ENCODE results near the gene SDC3.

SDC3 gene

DNA sequence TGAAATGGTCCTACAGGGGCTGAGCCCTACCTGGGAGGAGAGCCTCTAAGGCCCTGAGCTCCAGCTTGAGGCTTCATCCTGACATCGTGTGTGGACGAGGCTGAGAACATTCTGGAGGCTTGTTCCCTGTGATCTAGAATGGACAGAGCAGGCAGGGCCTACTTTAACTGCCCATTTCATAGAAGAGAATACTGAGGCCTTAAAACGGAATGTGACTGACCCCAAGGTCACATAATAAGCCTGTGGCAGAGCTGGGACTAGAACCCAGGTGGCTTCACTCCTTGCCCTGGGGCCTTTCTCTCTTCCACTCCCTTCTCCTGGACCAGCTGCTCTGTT lies 6.0 kb upstream of the SDC3 start:
- no peak overlapping the region for H3K4me3 Mint-ChIP-seq
- peaks cover 4% of the 10 kb centered on the region for H3K4me1 Mint-ChIP-seq (ENCODE audit: low read depth)
- no peaks in the 10 kb centered on the region for H3K9me3 Mint-ChIP-seq
- H3K36me3 Mint-ChIP-seq (ENCODE audit: low read depth), result no peaks in the 10 kb centered on the region
- H3K27me3 Mint-ChIP-seq, result peaks cover 12% of the 10 kb centered on the region
- H3K27ac Mint-ChIP-seq, result no peak overlapping the region

GRCh38 chr1:30912913-30913652 lies 4.5 kb upstream of the SDC3 start:
- Mint-ChIP-seq H3K27ac (no peak overlapping the region), H3K4me1 (ENCODE audit: low read depth) (peaks cover 10% of the 10 kb centered on the region), H3K36me3 (ENCODE audit: low read depth) (no peaks in the 10 kb centered on the region), H3K4me3 (no peak overlapping the region), H3K27me3 (peaks cover 19% of the 10 kb centered on the region), H3K9me3 (no peaks in the 10 kb centered on the region)

DNA sequence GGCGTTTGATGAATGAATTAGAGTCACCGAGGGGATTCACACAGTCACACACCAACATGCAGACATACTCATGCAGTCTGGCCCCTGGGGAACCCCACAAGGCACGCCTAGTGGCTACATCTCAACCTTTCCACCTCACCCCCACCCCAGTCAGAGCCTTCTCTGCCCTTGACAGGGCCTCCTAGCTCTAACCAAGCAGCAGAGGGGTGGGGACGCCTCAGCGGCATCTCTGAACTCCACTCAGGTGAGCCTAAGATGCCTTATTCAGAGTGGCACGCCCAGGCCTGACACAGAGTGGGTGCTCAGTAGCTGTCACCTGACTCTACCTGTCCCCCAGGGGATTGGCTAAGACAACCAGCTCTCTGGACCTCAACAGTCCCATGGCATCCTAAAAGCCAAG lies 3.7 kb upstream of the SDC3 start:
- H3K4me3 Mint-ChIP-seq, result no peak overlapping the region
- H3K27me3 Mint-ChIP-seq, result peaks cover 25% of the 10 kb centered on the region
- peaks cover 17% of the 10 kb centered on the region for H3K4me1 Mint-ChIP-seq (ENCODE audit: low read depth)
- no peak overlapping the region for H3K27ac Mint-ChIP-seq
- H3K9me3 Mint-ChIP-seq, result no peaks in the 10 kb centered on the region
- H3K36me3 Mint-ChIP-seq (ENCODE audit: low read depth), result no peaks in the 10 kb centered on the region

DNA sequence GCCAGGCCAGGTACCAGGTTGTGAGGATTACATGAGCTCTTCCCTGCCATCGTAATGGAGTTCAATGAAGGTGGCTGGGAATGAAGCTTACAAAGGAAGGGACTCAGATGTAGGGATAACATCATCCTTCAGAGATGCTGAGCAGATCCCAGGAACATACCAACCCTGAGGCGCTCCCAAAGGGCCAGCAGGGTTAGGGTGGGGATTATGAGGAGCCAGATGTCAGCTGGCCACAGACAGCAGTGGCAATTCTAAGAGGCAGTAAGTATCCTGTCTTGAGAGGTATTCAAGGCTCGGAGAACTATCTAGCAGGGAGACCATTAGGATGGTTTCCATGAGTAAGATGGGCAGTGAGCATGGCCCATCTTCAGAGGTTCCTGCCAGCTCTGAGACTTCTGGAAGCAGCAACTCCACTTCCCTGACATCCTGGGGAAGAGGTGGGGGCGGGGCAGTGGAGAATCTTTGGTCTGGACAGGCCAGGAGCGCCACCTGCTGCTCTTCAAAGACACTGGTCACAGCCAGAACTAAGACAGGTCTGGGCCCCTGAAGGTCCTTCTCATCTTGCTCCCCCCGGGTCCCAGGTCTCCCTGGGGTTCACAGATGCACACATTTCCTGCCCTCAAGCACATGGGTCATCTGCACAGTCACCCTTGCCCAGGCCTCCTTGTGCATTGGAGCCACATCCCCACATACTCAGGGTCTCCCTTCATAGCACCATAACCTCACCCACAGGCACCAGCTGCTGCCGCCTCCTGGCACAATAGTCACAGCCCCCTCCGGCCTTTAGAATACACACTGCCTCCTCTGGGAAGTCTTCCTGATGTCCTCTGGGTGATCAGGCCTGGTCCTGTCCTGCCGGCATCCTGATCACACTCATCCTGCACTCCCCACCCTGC lies 2.7 kb upstream of the SDC3 start:
- Mint-ChIP-seq H3K27me3 (peaks cover 29% of the 10 kb centered on the region), H3K9me3 (no peaks in the 10 kb centered on the region), H3K27ac (no peak overlapping the region), H3K36me3 (ENCODE audit: low read depth) (no peaks in the 10 kb centered on the region), H3K4me1 (ENCODE audit: low read depth) (peaks cover 17% of the 10 kb centered on the region), H3K4me3 (no peak overlapping the region)

DNA sequence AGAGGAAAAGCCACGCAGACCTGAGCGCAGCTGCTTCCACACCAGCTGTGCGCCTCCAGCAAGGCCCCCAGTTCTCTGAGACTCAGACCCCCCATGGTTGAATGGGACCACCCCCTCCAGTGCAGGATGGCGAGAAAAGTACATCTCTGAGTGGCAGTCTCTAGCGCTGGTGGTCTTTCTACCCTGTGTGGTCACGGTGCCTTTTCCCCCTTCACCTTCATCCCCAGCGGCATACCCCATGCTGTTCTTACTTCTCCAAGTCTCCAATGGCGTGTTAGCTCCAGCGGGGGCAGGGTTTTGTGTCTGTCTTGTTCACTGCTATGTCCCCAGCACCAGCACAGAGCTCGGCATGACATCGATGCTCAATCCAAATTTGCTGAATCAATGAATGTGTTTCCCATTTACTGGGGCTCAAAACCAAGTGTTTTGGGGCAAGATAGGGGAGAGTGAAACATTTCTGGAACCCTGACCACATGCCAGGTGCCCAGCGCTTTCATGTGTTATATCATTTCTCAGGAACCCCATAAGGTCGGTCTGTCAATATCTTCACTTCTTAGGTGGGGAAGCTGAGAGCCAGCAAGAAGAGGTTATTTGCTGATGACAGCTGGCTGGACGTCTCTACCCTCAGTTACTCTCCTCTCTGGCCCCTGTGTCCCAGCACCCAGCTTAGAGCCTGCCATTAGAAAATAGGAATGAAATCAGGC lies 959 bp upstream of the SDC3 start:
- Mint-ChIP-seq H3K27ac (no peak overlapping the region), H3K36me3 (ENCODE audit: low read depth) (no peaks in the 10 kb centered on the region), H3K9me3 (no peaks in the 10 kb centered on the region), H3K4me1 (ENCODE audit: low read depth) (peaks cover 17% of the 10 kb centered on the region), H3K27me3 (peaks cover 43% of the 10 kb centered on the region), H3K4me3 (peak overlapping the region; percentile 48)

DNA sequence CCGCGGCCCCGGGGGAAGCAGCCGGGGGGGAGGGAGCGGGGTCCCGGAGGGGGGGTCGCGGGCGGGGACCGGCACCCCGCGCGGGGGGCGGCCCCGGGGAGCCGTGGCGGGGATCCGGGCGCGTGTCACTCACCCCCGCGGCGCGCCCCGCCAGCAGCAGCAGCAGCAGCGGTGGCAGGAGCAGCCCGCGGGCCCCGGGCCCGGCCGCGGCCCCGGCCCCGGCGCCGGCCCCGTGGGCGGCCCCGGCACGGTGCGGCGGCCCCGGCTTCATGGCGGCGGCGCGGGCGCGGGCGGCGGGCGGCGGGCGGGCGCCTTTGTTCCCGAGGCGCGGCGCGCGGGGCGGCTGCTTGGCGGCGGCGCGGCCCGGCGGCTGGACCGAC lies 252 bp downstream of the SDC3 start:
- H3K4me3 Mint-ChIP-seq, result no peak overlapping the region

GRCh38 chr1:30907481-30908315 lies 860 bp downstream of the SDC3 start:
- peak overlapping the region; percentile 83 for H3K27ac Mint-ChIP-seq
- H3K4me1 Mint-ChIP-seq (ENCODE audit: low read depth), result peaks cover 14% of the 10 kb centered on the region
- peak overlapping the region; percentile 77 for H3K4me3 Mint-ChIP-seq
- no peaks in the 10 kb centered on the region for H3K9me3 Mint-ChIP-seq
- no peaks in the 10 kb centered on the region for H3K36me3 Mint-ChIP-seq (ENCODE audit: low read depth)
- H3K27me3 Mint-ChIP-seq, result peaks cover 52% of the 10 kb centered on the region

More for the DNA sequence above, 252 bp downstream of the SDC3 start:
- Mint-ChIP-seq H3K27ac (no peak overlapping the region), H3K36me3 (ENCODE audit: low read depth) (no peaks in the 10 kb centered on the region), H3K9me3 (no peaks in the 10 kb centered on the region), H3K4me1 (ENCODE audit: low read depth) (peaks cover 17% of the 10 kb centered on the region), H3K27me3 (peaks cover 46% of the 10 kb centered on the region)

GRCh38 chr1:30906631-30907441 lies 1.7 kb downstream of the SDC3 start:
- no peaks in the 10 kb centered on the region for H3K36me3 Mint-ChIP-seq (ENCODE audit: low read depth)
- no peaks in the 10 kb centered on the region for H3K9me3 Mint-ChIP-seq
- peaks cover 14% of the 10 kb centered on the region for H3K4me1 Mint-ChIP-seq (ENCODE audit: low read depth)
- H3K27ac Mint-ChIP-seq, result peak overlapping the region; percentile 83
- peaks cover 53% of the 10 kb centered on the region for H3K27me3 Mint-ChIP-seq
- H3K4me3 Mint-ChIP-seq, result peak overlapping the region; percentile 77

GRCh38 chr1:30905916-30906620 lies 2.5 kb downstream of the SDC3 start:
- Mint-ChIP-seq H3K27ac (no peak overlapping the region), H3K27me3 (peaks cover 53% of the 10 kb centered on the region), H3K4me3 (no peak overlapping the region), H3K4me1 (ENCODE audit: low read depth) (peaks cover 14% of the 10 kb centered on the region), H3K36me3 (ENCODE audit: low read depth) (no peaks in the 10 kb centered on the region), H3K9me3 (no peaks in the 10 kb centered on the region)

- Mint-ChIP-seq H3K9me3 (no peaks in the 10 kb centered on the region), H3K27ac (no peak overlapping the region)
Observed at GRCh38 chr1:30905403-30905802, 3.2 kb downstream of the SDC3 start.

GRCh38 chr1:30904962-30905335 lies 3.6 kb downstream of the SDC3 start:
- peaks cover 14% of the 10 kb centered on the region for H3K4me1 Mint-ChIP-seq (ENCODE audit: low read depth)
- H3K27me3 Mint-ChIP-seq, result peaks cover 44% of the 10 kb centered on the region
- no peaks in the 10 kb centered on the region for H3K9me3 Mint-ChIP-seq
- H3K36me3 Mint-ChIP-seq (ENCODE audit: low read depth), result no peaks in the 10 kb centered on the region
- no peak overlapping the region for H3K4me3 Mint-ChIP-seq
- no peak overlapping the region for H3K27ac Mint-ChIP-seq

More at GRCh38 chr1:30905403-30905802, 3.2 kb downstream of the SDC3 start:
- H3K36me3 Mint-ChIP-seq (ENCODE audit: low read depth), result no peaks in the 10 kb centered on the region
- H3K4me3 Mint-ChIP-seq, result no peak overlapping the region
- H3K4me1 Mint-ChIP-seq (ENCODE audit: low read depth), result peaks cover 14% of the 10 kb centered on the region
- H3K27me3 Mint-ChIP-seq, result peaks cover 46% of the 10 kb centered on the region

GRCh38 chr1:30904191-30904961 lies 4.2 kb downstream of the SDC3 start:
- Mint-ChIP-seq H3K36me3 (ENCODE audit: low read depth) (no peaks in the 10 kb centered on the region), H3K27ac (no peak overlapping the region), H3K27me3 (peaks cover 39% of the 10 kb centered on the region), H3K4me1 (ENCODE audit: low read depth) (peaks cover 12% of the 10 kb centered on the region), H3K9me3 (no peaks in the 10 kb centered on the region), H3K4me3 (no peak overlapping the region)
